Hematopoietic multipotent progenitor cell (in vitro differentiated cells): Measurements from ENCODE around the gene UMODL1. TPM values are rescaled to one million over a fixed set of nuclear protein-coding genes. Genes with fewer than 3 reads are reported as not detected.

Source experiments
- DNase-seq, 3 donors: peaks; one replicate each; pipeline ENCODE4 v3.0.0-alpha.2; 2011 to 2015; ENCODE audit warnings: low read depth in 2 of 3, low spot score in 2 of 3
- total RNA-seq: library from RNA; depleted of rRNA; stranded (reverse); fragments of >200 nt; gene quantifications from one replicate; pipeline ENCODE4 v1.2.3, GENCODE V29; 2012

UMODL1 gene
- total RNA-seq, 1 donor, result 2.4 TPM

DNA sequence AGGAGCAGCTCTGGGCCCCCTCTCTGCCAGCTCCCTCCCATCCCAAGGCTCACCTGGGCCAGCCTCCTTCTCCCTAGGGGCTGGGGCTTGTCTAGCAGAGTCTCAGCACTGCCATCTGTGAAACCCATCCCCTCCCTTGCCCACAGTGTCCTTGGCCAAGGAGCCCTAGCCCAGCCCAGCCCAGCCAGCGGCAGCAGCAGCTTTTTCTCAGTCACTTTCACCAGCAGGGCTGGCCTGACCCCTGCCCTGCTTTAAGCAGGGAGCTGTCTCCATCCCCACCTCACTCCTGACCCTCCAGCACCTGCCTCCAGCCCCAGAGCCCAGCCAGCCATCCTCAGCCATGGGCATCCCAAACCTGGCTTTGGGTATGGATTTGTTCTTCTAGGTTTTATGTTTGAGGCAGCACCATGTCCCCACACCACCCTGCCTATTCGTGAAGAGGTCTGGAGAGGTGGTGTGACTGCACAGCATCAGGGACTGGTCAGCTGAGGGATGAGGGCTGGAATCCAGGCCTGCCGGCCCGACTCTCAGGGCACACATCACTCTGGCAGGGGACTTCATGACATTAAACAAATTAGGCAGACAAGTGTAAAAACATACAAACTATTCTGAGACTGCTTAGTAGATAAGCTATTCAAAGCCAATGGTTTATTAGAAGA lies 111.7 kb downstream of the UMODL1 start:
- no peak for DNase-seq

DNA sequence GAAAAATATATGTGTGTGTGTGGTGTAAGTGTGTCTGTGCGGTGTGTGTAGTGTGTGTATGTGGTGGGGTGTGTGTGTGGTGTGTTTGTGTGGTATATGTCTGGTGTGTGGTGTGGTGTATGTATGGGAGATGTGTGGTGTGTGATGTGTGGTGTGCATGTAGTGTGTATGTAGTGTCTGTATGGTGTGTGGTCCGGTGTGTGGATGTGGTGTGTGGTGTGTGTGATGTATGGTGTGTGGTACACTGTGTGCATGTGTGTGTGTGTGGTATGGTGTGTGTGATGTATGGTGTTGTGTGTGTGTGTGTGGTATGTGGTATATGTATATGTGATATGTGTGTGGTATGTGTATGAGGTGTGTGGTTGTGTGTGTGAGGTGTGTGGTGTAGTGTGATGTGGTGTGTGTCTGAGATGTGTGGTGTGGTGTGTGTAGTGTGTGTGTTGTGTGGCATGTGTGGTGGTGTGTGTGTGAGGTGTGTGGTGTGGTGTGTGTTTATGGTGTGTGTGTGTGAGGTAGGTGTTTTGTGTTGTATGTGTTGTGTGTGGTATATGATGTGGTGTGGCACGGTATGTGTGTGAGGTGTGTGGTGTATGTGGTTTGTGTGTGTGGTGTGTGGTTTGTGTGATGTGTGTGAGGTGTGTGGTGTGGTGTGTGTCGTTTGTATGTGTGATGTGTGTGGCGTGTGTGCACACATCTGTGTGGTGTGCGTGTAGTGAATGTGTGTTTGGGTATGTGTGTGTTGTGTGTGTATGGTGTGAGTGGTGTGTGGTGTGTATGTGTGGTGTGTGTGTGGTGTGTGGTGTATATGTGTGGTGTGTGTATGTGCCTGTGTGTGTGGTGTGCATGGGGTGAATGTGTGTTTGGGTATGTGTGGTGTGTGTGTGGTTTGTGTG lies 112.5 kb downstream of the UMODL1 start:
- no peak for DNase-seq

DNA sequence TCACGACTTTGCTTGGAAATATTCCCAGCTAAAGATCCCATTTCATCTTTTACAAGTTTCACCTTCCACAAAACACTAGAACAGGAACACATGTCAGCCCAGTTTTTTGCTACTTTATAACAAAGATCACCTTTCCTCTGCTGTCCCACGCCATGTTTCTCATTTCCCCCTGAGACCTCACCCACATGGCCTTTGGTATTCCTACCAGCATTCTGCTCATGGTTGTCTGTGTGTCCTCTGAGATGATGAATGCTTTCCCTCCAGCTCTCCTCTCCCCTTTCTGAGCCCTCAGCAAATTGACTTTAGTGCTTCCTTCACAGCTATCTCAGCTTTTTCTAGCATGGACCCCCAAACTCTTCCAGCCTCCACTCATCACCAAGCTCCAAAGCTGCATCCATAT lies 115.5 kb downstream of the UMODL1 start:
- DNase-seq, result no peak

DNA sequence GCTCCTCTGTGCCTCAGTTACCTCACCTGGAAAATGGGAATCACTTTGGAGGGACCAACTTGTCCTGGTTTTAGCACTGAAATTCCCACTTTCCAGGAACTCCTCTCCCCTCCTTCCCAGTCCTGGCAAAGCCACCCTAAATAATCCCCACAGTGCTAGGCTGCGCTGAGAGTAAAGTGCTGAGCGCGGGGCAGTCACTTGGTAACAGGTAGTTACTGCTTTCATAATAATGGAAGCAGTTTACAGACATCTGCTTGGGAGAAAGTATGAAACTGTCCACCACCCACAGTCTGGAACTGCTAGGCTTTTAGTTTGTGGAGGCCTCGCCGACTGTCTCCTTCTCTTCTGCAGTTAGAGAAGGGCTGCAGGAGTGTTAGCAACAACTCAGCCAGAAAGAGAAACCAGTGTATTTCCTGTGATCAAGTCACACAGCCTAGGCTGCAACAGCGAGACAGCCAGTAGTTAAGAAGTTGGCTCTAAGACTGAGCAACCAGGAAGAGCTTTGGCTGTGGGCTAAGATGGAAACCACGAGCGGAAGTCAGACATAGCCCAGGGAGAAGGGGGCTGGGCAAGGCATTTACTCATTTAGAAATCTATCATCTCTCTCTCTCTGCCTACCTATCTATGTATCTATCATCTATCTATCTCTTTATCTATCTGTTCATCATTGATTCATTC lies 117.0 kb downstream of the UMODL1 start:
- peak; percentile 70 to 91 (median 86) for DNase-seq

DNA sequence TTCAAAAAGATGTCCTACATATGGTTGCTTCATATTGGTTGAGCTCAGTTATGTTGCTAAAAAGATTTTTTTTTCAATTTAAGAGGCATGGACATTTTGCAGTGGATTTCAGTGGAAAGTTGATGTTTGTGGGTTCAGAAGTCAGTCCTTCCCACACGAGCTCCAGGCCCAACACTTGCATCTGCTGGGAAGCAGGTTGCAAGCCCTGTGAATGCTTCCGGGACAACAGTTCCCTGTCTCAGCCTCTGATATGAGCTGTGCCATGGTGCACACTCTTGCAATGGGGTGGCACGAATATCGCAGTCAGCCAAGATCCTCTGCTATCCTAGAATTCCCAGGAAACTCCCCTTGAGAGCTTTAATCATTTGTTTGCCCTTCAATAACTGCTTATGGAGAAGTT lies 117.5 kb downstream of the UMODL1 start:
- no peak for DNase-seq

DNA sequence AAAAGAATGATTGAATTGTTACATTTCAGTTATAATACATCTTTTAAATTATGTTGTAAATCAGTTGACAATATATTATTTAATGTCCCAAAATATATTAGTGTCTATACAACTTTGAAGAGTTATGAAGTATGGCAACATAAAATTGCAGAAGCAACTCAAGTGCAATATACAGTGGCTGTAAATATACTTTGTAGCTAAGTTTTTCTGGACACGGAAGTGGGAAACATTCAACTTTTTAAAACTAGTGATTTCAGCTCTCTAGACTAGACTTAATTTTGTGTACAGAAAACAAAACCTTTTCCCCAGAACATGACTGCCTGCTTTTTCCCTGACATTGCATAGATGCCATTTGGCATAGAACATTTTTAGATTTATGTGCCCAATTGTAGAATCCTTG lies 118.3 kb downstream of the UMODL1 start:
- no peak for DNase-seq

DNA sequence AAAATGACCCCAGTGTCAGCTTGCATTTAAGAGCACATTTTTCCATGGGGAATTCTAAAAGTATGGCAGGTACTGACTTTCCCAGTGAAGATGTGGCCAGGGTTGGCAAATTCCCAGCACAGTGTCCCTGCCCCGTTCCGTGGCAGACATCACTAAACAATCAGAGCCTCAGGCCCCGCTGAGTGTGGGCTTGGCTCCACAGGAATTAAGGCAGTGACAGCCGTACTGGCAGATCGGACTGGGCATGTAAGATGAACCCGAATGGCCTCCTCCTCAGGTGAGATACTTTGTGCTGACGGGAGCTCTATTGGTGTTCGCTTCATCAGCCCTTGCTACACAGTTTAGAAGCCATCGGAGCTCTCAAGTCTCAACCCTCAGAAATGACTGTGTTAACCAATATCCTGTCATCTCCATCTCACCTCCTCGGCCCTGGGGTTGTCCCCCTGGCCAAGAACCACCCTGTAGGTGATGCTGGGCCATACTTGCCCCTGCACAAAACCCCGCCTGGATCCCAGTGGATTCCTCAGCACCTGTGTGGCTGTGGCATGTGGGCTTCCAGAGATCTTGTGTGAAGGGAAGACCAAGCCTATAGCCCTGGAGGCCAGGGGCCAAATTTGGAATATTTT lies 118.9 kb downstream of the UMODL1 start:
- no peak for DNase-seq

DNA sequence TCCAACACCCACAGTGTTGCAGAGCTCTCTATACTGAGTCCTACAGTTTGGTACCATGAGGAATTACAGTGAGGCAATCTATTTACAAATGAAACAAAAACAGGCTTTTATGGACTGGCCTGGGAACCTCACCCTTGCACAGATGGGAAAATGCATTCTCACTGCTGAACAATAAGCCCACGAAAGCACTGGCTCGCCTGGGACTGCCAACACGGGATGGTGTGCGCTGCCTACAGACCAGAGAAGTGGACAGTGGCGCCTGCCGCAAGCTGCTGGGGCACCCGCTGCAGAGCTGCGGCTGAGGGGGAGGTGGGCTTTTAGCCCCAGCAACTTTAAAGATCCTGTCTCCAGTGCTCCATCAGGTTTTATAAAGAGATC lies 119.4 kb downstream of the UMODL1 start:
- no peak for DNase-seq

DNA sequence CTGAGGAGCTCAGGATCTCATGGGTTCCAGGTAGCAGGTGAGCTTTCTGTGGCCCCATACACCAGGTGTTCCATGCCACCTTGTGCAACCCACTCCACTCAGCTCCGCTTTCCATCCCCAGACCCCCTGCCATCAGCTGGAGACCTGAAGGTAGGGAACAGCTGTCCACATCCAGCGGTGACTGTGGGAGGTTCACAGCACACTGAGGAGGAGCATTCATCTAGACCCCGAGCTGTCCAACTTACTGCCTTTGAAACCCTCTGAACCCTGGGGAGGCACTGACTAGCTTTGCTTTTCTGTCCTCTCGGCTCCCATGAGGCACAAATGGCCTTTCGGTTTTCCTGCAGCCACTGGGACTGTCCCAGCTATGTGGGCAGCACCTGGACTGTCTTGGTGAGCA lies 119.9 kb downstream of the UMODL1 start:
- DNase-seq, result no peak

DNA sequence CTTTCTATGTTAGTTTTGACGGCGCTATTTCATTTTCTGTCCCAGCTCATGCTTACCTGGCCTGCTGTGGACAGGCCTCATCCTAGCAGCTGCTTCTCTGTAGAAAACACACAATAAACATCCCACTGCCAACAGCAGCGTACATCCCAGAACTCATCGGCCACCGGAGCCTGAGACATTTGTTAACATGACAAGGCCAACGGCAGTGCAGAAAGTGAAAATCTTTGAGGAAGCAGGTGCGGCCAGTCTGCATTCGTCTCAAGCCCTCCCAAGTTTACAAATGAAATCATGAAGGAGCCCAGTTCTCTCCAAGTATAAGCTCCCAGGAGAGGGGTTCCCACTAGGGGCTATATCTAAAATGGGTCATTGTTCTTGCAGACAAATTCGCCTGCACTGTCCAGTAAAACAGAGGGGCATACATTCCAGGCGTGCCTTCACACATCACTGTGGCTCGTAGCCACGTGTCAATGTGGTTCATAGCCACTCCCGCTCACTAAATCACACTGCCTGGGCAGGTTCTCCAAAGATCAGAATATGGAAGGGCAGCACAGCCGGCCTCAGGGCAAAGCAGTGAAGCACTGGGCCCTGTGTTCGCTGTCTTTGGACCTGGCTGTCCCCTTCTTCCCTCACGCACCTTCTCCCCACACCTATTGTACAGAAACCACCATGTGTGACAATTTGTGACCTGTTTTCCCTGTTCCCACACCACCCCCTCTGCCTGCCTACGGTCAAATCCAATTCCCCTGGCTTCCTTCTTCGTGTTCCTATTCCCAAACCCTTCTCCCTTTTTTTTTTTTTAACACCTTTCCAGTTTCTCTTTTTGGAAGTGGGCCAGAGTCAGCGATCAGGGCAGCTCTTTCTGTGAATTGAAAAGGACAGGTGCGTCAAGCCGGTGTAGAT lies 120.8 kb downstream of the UMODL1 start:
- DNase-seq, result peak in 1 of 3 donors; percentile 63

Other genes with a start within 250 kb of the UMODL1 start
- 13.5 TPM for gene PRDM15, start 192.0 kb upstream of the UMODL1 start, total RNA-seq
- gene C2CD2, start 117.3 kb upstream of the UMODL1 start, total RNA-seq, result 36.1 TPM
- 16.7 TPM for gene ZBTB21, start 61.0 kb upstream of the UMODL1 start, total RNA-seq
- gene ABCG1, start 147.8 kb downstream of the UMODL1 start, total RNA-seq, result 45.5 TPM
- gene TFF3, start 244.1 kb downstream of the UMODL1 start, total RNA-seq, result not detected